ENCODE data around the gene NAV2.
A peak's percentile ranks its signal among the peaks of the same experiment; 100 is the strongest.

NAV2 gene

DNA sequence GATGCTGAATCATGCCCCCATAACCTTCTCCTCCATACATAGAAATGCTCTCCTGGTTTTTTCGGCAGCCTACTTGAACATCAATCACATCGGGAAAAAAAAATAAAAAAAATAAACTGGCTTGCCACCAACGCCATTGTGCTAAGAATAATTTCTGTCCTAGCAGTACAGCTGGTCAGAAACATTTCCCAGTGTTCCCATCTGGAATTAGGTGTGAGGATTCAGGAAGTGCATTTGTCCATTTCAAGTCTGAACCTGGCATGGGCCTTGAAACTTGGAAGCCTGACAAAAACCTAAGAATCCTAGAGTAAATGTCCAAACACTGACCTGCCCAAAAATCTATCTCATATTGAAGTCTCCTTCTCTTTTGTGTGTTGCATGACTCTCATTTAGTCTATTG is 16.6 kb upstream of the NAV2 start:
- TF ChIP-seq POLR2A (IDR thresholded peaks at IDR 0.05; ENCODE audit: low read depth, low read length): no peak
- DNase-seq (ENCODE audit: insufficient read length, low spot score) (no peak), FAIRE-seq (no peak)

DNA sequence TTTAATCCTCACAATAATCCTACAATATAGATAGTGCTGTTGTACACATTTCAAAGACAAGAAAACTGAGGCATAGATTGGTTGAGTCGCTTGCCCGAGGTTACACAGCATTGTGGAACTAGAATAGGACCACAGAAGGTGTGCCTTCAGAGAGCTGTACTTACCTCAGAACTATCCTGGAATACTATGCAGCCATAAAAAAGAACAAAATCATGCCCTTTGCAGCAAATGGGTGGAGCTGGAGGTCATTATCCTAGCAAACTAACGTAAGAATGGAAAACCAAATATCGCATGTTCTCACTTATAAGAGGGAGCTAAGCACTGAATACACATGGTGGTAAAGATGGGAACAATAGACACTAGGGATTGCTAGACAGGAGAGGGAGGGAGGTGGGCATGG is 15.7 kb upstream of the NAV2 start:
- no peak for TF ChIP-seq POLR2A (IDR thresholded peaks at IDR 0.05; ENCODE audit: low read depth, low read length)
- FAIRE-seq (no peak), DNase-seq (ENCODE audit: insufficient read length, low spot score) (no peak)

DNA sequence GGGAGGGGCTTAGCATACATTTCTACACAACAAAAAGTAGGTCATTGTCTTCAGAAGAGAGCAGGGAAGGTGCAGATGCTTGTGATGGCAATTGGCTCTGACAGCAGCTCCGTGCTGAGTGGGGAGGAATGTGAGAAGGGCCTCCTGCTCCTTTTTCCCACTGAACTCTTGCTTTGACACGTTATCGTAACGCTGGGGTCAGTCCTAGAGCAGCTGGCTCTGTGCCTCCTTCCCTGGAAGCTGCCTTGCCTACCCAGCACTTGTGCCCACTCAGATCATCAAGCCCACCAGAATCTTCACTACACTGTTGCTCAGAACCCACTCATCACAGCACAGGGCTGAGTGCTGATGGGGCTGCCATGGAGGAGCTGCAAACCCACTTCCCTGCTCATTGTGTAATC is 14.9 kb upstream of the NAV2 start:
- FAIRE-seq: no peak
- no peak for DNase-seq (ENCODE audit: insufficient read length, low spot score)
- TF ChIP-seq POLR2A (IDR thresholded peaks at IDR 0.05; ENCODE audit: low read depth, low read length): no peak

DNA sequence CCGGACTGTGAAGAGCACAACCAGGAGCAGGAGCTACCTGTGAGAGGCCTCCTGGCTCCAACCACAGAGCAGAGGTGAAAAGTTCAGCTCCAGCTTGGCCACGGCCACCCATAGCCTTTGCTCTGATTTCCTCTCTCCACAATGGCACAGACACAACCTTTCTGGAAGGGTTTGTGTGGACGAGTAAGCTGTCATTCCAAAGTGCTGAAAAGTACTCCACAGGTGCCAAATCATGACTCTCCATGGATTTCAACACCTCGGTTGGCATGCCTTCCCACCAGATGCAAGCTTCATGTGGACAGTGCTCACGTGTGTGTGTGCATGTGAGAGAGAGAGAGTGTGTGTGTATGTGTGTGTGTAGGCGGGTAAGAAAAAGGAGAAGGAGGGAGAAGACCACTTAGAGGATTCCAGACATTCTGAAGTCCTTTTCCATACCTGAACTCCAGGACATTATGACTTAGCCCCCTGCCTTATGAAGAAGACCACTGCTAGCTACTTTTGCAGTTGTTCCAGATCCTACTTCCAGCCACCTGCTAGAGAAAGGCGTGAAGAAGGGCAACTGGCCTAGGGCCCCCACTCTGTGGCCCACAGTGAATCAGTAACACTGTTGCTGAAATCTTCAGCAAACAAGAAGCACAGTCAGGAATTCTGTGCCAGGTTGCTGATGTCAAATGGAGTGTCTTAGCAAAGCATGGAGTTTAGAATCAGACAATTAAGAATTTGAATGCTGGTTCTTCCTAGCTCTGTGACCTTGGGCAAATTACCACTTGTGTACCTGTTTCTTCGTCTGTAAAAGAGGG is 13.9 kb upstream of the NAV2 start:
- TF ChIP-seq POLR2A (IDR thresholded peaks at IDR 0.05; ENCODE audit: low read depth, low read length): no peak
- FAIRE-seq (no peak), DNase-seq (ENCODE audit: insufficient read length, low spot score) (no peak)

DNA sequence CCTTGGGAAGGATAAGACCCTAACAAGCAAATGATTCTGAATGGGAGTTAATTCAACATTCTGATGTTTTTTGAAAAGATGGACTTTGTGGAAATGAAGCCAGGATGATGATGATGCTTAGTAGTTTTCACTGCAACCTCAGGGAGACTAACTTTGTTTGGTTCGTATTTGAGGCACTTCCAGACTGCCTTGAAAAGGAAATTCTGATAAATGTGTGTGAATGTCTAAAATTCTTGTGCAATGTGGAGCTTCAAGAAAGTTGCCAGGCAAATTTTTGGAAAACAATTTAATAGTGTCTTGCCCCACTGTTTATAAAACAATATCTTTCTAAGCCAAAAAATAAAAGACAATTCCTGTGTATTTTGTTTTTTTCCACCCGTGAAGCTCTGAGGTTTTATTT is 11.2 kb upstream of the NAV2 start:
- TF ChIP-seq POLR2A (IDR thresholded peaks at IDR 0.05; ENCODE audit: low read depth, low read length): no peak
- DNase-seq (ENCODE audit: insufficient read length, low spot score) (no peak), FAIRE-seq (no peak)

DNA sequence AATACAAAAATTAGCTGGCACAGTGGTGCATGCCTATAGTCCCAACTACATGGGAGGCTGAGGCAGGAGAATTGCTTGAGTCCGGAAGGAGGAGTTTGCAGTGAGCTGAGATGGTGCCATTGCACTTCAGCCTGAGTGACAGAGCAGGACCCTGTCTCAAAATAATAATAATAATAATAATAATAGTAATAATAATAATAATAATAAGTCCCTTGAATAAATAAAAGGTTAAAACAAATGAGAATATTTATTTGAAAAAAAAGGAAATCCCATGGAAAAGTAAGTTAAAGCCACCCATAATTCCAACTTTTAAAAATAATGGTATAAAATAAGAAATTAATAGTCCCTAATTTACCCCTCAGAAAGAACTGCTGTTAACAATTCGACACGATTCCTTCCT is 10.0 kb upstream of the NAV2 start:
- DNase-seq (ENCODE audit: insufficient read length, low spot score) (no peak), FAIRE-seq (no peak)
- no peak for TF ChIP-seq POLR2A (IDR thresholded peaks at IDR 0.05; ENCODE audit: low read depth, low read length)

DNA sequence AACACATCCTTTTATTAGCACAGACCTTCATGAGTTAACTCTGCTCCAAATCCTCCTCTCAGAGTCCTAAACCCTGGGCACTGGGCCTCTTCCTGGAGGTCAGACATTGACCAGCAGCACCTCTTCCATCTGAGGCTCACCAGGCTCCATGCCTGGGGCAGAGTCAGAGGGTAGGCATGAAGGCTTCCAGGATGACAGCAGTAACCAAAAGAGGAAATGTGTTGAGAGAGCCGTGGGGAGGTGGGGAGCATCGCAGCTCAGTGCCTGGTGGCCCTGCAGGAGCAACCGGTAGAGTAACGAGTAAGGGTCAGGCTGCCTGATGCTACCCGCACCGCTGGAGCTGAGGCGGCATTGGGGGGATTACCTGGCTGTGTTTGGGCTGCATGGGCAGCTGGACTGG is 9.4 kb upstream of the NAV2 start:
- DNase-seq (ENCODE audit: insufficient read length, low spot score) (no peak), FAIRE-seq (no peak)
- no peak for TF ChIP-seq POLR2A (IDR thresholded peaks at IDR 0.05; ENCODE audit: low read depth, low read length)

DNA sequence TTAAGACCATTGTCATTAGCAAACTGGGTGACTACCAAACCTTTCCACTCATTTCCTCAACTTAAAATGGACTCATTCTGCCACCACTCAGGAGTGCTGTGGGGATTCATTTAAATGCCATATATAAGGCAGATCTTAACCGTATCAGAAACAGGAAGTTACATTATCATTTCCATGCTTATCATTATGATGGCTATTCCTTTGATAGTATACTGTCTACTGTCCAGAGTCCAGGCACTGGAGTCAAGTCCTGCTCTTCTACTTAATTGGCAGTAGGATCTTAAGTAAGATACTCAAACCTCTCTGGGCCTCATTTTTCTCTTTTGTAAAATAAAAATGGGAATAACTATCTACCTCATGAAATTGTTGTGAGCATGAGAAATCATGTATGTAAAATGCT is 8.4 kb upstream of the NAV2 start:
- FAIRE-seq (no peak), DNase-seq (ENCODE audit: insufficient read length, low spot score) (no peak)
- TF ChIP-seq POLR2A (IDR thresholded peaks at IDR 0.05; ENCODE audit: low read depth, low read length): no peak

DNA sequence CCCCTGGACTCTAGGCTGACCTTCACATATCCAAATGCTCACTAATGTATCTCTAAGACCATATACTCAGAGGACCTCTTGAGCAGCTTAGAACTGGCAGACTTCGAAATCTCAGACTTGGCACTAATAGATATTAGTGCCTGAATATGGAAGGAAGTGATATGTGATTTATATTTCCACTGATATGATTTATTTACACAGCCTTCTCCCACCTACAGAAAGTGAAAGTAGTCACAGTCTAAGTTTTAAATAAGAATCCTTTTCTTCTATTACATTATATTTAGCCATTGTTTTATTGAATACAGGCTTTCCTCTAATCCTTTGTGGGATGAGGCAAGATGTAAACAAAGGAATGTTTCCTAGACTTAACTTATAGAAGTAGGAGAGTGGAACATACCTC is 6.7 kb upstream of the NAV2 start:
- FAIRE-seq (no peak), DNase-seq (ENCODE audit: insufficient read length, low spot score) (no peak)
- no peak for TF ChIP-seq POLR2A (IDR thresholded peaks at IDR 0.05; ENCODE audit: low read depth, low read length)

DNA sequence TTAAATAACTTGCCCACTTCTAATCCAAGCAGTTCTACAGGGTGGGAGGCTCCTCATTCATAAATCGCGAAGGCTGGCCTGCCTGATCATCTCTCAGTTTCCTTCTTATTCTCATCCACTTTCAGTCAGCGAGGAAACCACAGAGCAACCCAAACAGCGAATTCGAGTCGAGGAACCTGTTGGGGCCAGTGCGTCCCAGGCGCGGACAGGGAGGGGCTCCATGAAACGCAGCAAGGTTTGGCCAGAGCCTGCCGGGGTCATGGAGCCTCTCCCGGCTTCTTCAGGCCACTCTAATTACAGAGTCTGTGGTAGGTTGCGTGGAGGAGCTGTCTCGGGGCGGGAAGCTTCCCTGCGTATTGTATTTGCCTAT is 741 bp upstream of the NAV2 start:
- FAIRE-seq (no peak), DNase-seq (ENCODE audit: insufficient read length, low spot score) (no peak)
- no peak for TF ChIP-seq POLR2A (IDR thresholded peaks at IDR 0.05; ENCODE audit: low read depth, low read length)

DNA sequence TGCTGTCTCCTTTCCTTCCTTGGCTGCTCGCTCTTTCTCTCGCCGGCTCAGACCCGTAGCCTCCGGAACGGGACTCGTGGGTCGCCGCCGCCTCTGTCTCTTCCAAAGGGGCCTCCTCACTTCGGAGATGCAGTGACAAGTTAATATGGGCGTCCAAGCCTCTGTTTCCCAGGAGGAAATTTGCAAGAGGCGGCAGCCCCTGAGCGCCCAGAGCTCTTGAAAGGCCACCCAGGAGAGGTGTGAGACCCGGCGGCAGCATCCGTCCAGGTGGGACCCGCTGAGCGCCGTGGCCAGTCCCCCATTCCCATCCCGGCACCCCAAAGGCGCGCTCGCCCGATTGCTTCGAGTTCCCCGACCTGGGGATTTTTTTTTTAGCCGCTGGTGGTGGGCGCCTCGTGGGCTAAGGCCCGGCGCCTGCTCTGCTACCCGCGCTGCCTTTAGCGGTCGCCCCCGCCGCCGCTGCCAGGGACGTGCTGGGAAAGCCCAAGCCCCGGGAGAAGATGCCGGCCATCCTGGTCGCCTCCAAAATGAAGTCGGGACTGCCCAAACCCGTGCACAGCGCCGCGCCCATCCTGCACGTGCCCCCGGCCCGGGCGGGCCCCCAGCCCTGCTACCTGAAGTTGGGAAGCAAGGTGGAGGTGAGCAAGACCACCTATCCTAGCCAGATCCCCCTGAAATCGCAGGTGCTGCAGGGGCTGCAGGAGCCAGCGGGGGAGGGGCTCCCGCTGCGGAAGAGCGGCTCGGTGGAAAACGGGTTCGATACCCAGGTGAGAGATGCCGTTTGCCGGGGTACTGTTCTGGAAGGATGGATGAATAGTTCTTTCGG is 772 bp downstream of the NAV2 start:
- no peak for TF ChIP-seq POLR2A (IDR thresholded peaks at IDR 0.05; ENCODE audit: low read depth, low read length)
- FAIRE-seq: no peak
- no peak for DNase-seq (ENCODE audit: insufficient read length, low spot score)

DNA sequence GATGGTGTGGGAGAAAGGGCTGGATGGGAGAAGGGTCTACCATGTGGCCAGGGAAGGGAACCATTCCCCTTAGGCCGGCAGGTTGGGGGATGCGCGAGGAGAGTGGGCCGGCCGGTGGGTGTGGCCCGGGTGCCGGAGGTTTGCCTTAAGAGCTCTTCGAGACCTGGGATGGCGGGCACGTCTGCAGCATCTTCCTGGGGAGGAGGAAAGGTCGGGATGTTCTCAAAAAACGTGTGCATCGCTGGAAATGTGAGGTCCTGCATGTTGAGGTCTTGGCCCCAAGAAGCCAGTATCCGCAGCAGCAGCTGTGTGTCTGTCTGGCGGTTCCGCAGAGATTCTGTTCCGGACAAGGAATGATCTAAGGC is 1.4 kb downstream of the NAV2 start:
- FAIRE-seq: no peak

DNA sequence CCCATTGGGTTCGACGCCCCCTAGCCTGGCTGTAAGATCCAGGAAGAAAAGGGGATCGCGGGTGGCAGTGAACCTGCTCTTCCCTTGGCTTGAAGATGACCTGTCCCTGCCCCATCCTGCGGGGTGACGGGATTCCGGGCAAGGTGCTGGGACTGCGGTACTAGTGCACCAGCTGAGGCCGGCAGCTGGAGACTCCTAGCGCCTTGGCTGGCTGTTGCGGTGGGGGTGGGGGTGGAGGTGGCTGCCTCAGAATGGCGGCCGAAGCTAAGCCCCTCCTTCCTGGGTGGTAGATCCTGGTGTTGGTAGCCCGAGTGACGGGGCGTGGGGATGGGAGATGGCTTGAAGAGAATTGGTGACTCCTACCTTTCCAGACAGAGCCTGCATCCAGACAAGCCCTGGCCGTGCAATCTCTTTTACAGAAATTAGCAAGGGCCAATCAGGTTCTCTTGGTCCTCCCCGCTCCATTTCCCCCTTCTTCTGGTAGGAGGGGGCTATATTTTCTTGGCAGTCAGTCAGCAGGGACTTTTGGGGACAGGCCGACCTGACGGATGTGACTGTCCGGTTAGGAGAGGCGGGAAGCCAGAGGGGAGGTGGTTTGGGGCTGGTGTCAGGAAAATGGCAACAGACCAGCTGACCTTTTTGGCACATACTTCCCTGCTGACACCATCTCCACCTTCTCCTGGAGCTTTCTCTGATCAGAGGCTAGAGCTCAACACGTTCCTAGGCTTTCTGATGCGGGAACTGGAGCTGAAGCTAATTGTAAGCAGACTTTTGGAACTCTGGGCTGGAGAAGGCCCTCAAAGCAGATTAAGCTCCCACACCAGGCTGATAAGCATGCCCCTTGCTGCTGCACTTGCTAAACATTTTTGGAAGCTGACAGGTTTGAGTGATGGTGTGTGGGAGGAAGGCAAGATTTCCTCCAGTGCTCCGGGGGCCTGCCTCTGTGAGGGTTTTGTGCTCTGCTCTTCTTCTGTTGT is 2.0 kb downstream of the NAV2 start:
- no peak for FAIRE-seq
- peak; percentile 40 for DNase-seq (ENCODE audit: insufficient read length, low spot score)
- TF ChIP-seq POLR2A (IDR thresholded peaks at IDR 0.05; ENCODE audit: low read depth, low read length): no peak

More for the DNA sequence above, 1.4 kb downstream of the NAV2 start:
- DNase-seq (ENCODE audit: insufficient read length, low spot score): no peak
- TF ChIP-seq POLR2A (IDR thresholded peaks at IDR 0.05; ENCODE audit: low read depth, low read length): no peak

DNA sequence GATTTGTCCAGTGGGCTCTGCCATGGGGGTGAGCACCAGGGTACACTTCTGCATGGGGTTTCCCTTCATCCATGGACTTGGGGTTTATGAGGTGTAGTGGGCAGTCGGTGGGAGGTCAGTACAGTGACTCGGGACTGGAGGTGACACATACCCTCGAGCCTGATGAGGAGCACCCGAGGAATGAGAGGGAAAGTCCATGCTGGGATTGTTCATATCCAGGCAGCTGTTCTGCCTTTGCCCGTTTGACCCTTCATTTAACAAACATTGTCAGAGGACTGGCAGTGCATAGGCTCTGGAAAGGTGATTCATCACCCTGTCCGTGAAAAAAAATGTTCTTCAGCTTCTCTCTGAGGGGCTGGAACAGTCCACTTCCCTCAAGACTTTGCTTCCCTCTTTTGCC is 2.7 kb downstream of the NAV2 start:
- 0 out of 2 replicates have a peak, but pooled peaks have one; percentile 1 for TF ChIP-seq POLR2A (IDR thresholded peaks at IDR 0.05; ENCODE audit: low read depth, low read length)
- FAIRE-seq (peak; percentile 80), DNase-seq (ENCODE audit: insufficient read length, low spot score) (peak; percentile 63)

Data from H54 (cell line).